A549 (cell line): ENCODE data around the gene HOXD8. TPM values are rescaled to one million over a fixed set of nuclear protein-coding genes. Genes with fewer than 3 reads are reported as not detected.

Source experiments
- ATAC-seq, 2 experiments: fragments of 200-7000 bp in 1 of 2; fragments of >200 bp in 1 of 2; cut with Nextera tagmentation in 1 of 2; cut with Tn5 transposase in 1 of 2; 3 replicates each; pipeline versions ENCODE4 v1.8.0 to v1.9.1; 2018 to 2020; ENCODE audit warnings: mild to moderate bottlenecking in 1 of 2, moderate library complexity in 1 of 2
- CTCF ChIA-PET: fragments of 300-600 bp; sonication (Branson Sonifier 250); formaldehyde crosslinking; extraction: SDS; loops from one replicate; lab custom pipeline; 2021; ENCODE audit warnings: antibody characterized with exemption, inconsistent platforms; lab: Yijun Ruan, JAX
- POLR2A ChIA-PET: fragments of 350-600 bp; formaldehyde crosslinking; extraction: SDS; loops from one replicate; lab custom pipeline; 2021; ENCODE audit warnings: antibody characterized with exemption, inconsistent platforms; lab: Yijun Ruan, JAX
- DNase-seq, 2 experiments: peaks; one replicate each; pipeline versions ENCODE4 v3.0.0 to v3.0.0-alpha.2; 2011 to 2016; ENCODE audit warnings: low read depth in 1 of 2, low spot score in 1 of 2
- FAIRE-seq: peaks from 2 replicates; lab custom pipeline; 2011; peaks lifted over from hg19 to GRCh38; lab: Jason Lieb, UNC
- H3K27ac ChIP-seq, 2 experiments: fragments of >200 bp; sonication (Bioruptor Twin); formaldehyde crosslinking; 3 replicates each; pipeline ENCODE4 v1.5.1; 2016 to 2017
- H3K4me1 ChIP-seq: fragments of >200 bp; sonication (Bioruptor Twin); formaldehyde crosslinking; 3 replicates; pipeline ENCODE4 v1.6.1; 2016
- H3K4me2 ChIP-seq: fragments of >200 bp; sonication (Bioruptor Twin); formaldehyde crosslinking; 3 replicates; pipeline ENCODE4 v1.6.1; 2016
- H3K4me3 ChIP-seq: fragments of >200 bp; sonication (Bioruptor Twin); formaldehyde crosslinking; 3 replicates; pipeline ENCODE4 v1.5.1; 2016
- H3K9me3 ChIP-seq: fragments of >200 bp; sonication (Bioruptor Twin); formaldehyde crosslinking; 3 replicates; pipeline ENCODE4 v1.6.1; 2016
- E2F6 ChIP-seq: IDR thresholded peaks from 2 replicates; pipeline ENCODE4 v1.6.1; 2012; ENCODE audit warnings: low read depth, borderline replicate concordance
- EHF ChIP-seq: fragments of 250-450 bp; sonication (Bioruptor Pico); IDR thresholded peaks from 2 replicates; pipeline ENCODE4 v1.5.0; 2020; ENCODE audit warnings: mild to moderate bottlenecking
- FOSL2 ChIP-seq, 2 experiments: fragments of 450-650 bp in 1 of 2; fragments of >200 bp in 1 of 2; sonication (Bioruptor Twin) in 1 of 2; formaldehyde crosslinking; IDR thresholded peaks; 2 replicates each; pipeline versions ENCODE4 v1.5.0 to v1.6.1; 2016 to 2020; ENCODE audit warnings: mild to moderate bottlenecking in 1 of 2, moderate library complexity in 1 of 2
- FOXS1 ChIP-seq: fragments of 250-450 bp; sonication (Bioruptor Pico); IDR thresholded peaks from 2 replicates; pipeline ENCODE4 v1.5.0; 2020; ENCODE audit warnings: mild to moderate bottlenecking, moderate library complexity
- GATA3 ChIP-seq: IDR thresholded peaks from 2 replicates; pipeline ENCODE4 v1.6.1; 2012; ENCODE audit warnings: borderline replicate concordance
- HDAC2 ChIP-seq: fragments of 200-600 bp; sonication (generic); IDR thresholded peaks from 2 replicates; pipeline ENCODE4 v1.6.1; 2016
- KDM5A ChIP-seq: fragments of 200-600 bp; sonication (generic); IDR thresholded peaks from 2 replicates; pipeline ENCODE4 v1.6.1; 2016; ENCODE audit warnings: antibody characterized with exemption, mild to moderate bottlenecking
- MAZ ChIP-seq: fragments of 150-350 bp; IDR thresholded peaks from 2 replicates; pipeline ENCODE4 v1.6.1; 2014; ENCODE audit warnings: antibody characterized with exemption, low read depth, low read length, borderline replicate concordance
- NFE2L2 ChIP-seq: fragments of 150-350 bp; conservative IDR thresholded peaks from 2 replicates; pipeline ENCODE4 v1.6.1; 2014; ENCODE audit warnings: low read length
- POLR2A ChIP-seq: IDR thresholded peaks from 2 replicates; pipeline ENCODE4 v1.6.1; 2012; ENCODE audit warnings: mild to moderate bottlenecking, low read length
- POLR2AphosphoS2 ChIP-seq: conservative IDR thresholded peaks from 2 replicates; pipeline ENCODE4 v1.6.1; 2012; ENCODE audit warnings: low read length, improper control_type of control experiment, inconsistent platforms
- RAD21 ChIP-seq, 2 experiments: fragments of >200 bp in 1 of 2; sonication (Bioruptor Twin) in 1 of 2; formaldehyde crosslinking in 1 of 2; IDR thresholded peaks in 1 of 2; conservative IDR thresholded peaks in 1 of 2; 2 replicates in 1 of 2; 3 replicates in 1 of 2; pipeline ENCODE4 v1.6.1; 2012 to 2018; ENCODE audit warnings: inconsistent platforms in 1 of 2
- REST ChIP-seq: fragments of 200-600 bp; sonication (generic); IDR thresholded peaks from 2 replicates; pipeline ENCODE4 v1.6.1; 2016; ENCODE audit warnings: antibody characterized with exemption, mild to moderate bottlenecking, moderate library complexity
- SMC3 ChIP-seq: fragments of >200 bp; sonication (Bioruptor Twin); formaldehyde crosslinking; IDR thresholded peaks from 3 replicates; pipeline ENCODE4 v1.6.1; 2018; ENCODE audit warnings: inconsistent platforms
- TP53 ChIP-seq: fragments of 250-450 bp; sonication (Bioruptor Pico); IDR thresholded peaks from 2 replicates; pipeline ENCODE4 v1.5.0; 2021; ENCODE audit warnings: mild to moderate bottlenecking, moderate library complexity
- whole genome bisulfite sequencing: methylation state at CpG from one replicate; pipeline ENCODE4 v1.1.6; 2017; ENCODE audit errors: missing lambda C conversion rate; 5-methylcytosine and 5-hydroxymethylcytosine counted together
- polyA plus RNA-seq, 4 experiments: library from polyadenylated mRNA; depleted of rRNA in 3 of 4; stranded (reverse); fragments of >200 nt; fragmentation: RNase III in 1 of 4; extraction: RNeasy Plus Mini Kit Qiagen cat#74134 plus additional on column Dnase treatment in 1 of 4; gene quantifications; 2 replicates in 3 of 4; 3 replicates in 1 of 4; pipeline ENCODE4 v1.2.3, GENCODE V29; 2011 to 2017

The HOXD8 gene
- polyA plus RNA-seq, 2 of the 4 experiments (the other 2 are of a cell fraction) = 3.8 to 8.5 TPM

- H3K4me3 ChIP-seq = no peak overlapping the region
- CTCF ChIA-PET = interaction anchor here (1.4 to 2.9 kb wide), 5 partner anchors 17 to 491 kb away, joined by 3 to 15 read pairs (median 4); no protein-coding TSS in a partner anchor
- WGBS = 84% methylated on average over 40 of the region's 50 CpGs
- no peak for TF ChIP-seq POLR2AphosphoS2
- no peak for TF ChIP-seq TP53 (CRISPR knock-in tag)
- TF ChIP-seq FOXS1 (CRISPR knock-in tag) = no peak
- no peak for TF ChIP-seq RAD21 (conservative IDR thresholded peaks at IDR 0.05 in 1 of 2, IDR thresholded peaks at IDR 0.05 in 1 of 2)
- no peak for TF ChIP-seq EHF (CRISPR knock-in tag)
- no peak for TF ChIP-seq FOSL2 (IDR thresholded peaks at IDR 0.05)
- TF ChIP-seq FOSL2 (CRISPR knock-in tag; IDR thresholded peaks at IDR 0.05) = no peak
- TF ChIP-seq SMC3 = no peak
- no peak for TF ChIP-seq MAZ
- TF ChIP-seq KDM5A = no peak
- TF ChIP-seq NFE2L2 = no peak
- no peak for TF ChIP-seq E2F6
- TF ChIP-seq REST = no peak
- TF ChIP-seq POLR2A = no peak
- no peak for TF ChIP-seq GATA3
- DNase-seq (no peak), ATAC-seq (no peak), FAIRE-seq (no peak)
- POLR2A ChIA-PET = no interaction called here
- no peaks in the 10 kb centered on the region for H3K4me1 ChIP-seq
- H3K27ac ChIP-seq = no peak overlapping the region
- H3K9me3 ChIP-seq = no peaks in the 10 kb centered on the region
- no peak overlapping the region for H3K4me2 ChIP-seq
Measured at GRCh38 chr2:176160251-176160985, 30.9 kb downstream of the HOXD8 start.

GRCh38 chr2:176160986-176161824, 31.7 kb downstream of the HOXD8 start:
- CTCF ChIA-PET = interaction anchor here (0.9 to 2.9 kb wide), 8 partner anchors 10 to 491 kb away, joined by 3 to 15 read pairs (median 6); partner anchors contain the start of gene HOXD4
- POLR2A ChIA-PET = no interaction called here
- Histone ChIP-seq H3K4me3 (no peak overlapping the region), H3K4me2 (no peak overlapping the region), H3K4me1 (no peaks in the 10 kb centered on the region), H3K27ac (no peak overlapping the region), H3K9me3 (no peaks in the 10 kb centered on the region)
- FAIRE-seq (no peak), DNase-seq (no peak), ATAC-seq (no peak)
- TF ChIP-seq HDAC2 (no peak), E2F6 (no peak), FOSL2 (IDR thresholded peaks at IDR 0.05) (no peak), FOSL2 (CRISPR knock-in tag; IDR thresholded peaks at IDR 0.05) (no peak), NFE2L2 (no peak)
- 84% methylated on average over 22 of the region's 22 CpGs for WGBS
